ENCODE data around the gene HEMK1. TPM values are rescaled to one million over a fixed set of nuclear protein-coding genes. Genes with fewer than 3 reads are reported as not detected.

The HEMK1 gene
- total RNA-seq, 3 donors from 2014 or later (not counting 1 experiment from before 2014, with no cell fraction given), result 20.5 to 29.3 (median 28.2) TPM

- H3K9me3 Mint-ChIP-seq, result no peaks in the 10 kb centered on the region
- peaks cover 26 to 58% of the 10 kb centered on the region in 2 donors for H3K4me1 Mint-ChIP-seq
- intact Hi-C loops (cut with micrococcal nuclease), result no loop called here
- Histone ChIP-seq H3K4me1 (ENCODE audit: control insufficient read depth, insufficient read depth, low read length) (peaks cover 51% of the 10 kb centered on the region), H3K4me3 (ENCODE audit: low read length) (peak within 1 kb of the TSS; percentile 67), H3K36me3 (ENCODE audit: control insufficient read depth, insufficient read depth, low read length) (peaks cover 3% of the 10 kb centered on the region), H3K27me3 (ENCODE audit: control insufficient read depth, insufficient read depth, low read length) (no peaks in the 10 kb centered on the region), H3K9me3 (ENCODE audit: control insufficient read depth, insufficient read depth, low read length) (no peaks in the 10 kb centered on the region), H3K27ac (ENCODE audit: low read length) (peak within 1 kb of the TSS; percentile 59)
- DNase-seq (peak; percentile 93 to 96), ATAC-seq (peak; percentile 76 to 91 (median 84))
- 4% methylated on average over 53 of the region's 53 CpGs for WGBS (ENCODE audit: insufficient coverage)
- H3K27me3 Mint-ChIP-seq (ENCODE audit: low read depth in 2 of 2), result no peaks in the 10 kb centered on the region
- TF ChIP-seq CTCF (IDR thresholded peaks at IDR 0.05), result no peak
- peak within 1 kb of the TSS; percentile 96 for H3K4me3 Mint-ChIP-seq
- no peaks in the 10 kb centered on the region for H3K36me3 Mint-ChIP-seq
- peak within 1 kb of the TSS; percentile 95 to 96 for H3K27ac Mint-ChIP-seq
Observed at GRCh38 chr3:50567386-50568167, 1.7 kb upstream of the HEMK1 start, which contains the start of gene C3orf18. Gene C3orf18 (minus strand): TSS chr3:50567747. CDS start chr3:50565699, 2,048 bp downstream.

DNA sequence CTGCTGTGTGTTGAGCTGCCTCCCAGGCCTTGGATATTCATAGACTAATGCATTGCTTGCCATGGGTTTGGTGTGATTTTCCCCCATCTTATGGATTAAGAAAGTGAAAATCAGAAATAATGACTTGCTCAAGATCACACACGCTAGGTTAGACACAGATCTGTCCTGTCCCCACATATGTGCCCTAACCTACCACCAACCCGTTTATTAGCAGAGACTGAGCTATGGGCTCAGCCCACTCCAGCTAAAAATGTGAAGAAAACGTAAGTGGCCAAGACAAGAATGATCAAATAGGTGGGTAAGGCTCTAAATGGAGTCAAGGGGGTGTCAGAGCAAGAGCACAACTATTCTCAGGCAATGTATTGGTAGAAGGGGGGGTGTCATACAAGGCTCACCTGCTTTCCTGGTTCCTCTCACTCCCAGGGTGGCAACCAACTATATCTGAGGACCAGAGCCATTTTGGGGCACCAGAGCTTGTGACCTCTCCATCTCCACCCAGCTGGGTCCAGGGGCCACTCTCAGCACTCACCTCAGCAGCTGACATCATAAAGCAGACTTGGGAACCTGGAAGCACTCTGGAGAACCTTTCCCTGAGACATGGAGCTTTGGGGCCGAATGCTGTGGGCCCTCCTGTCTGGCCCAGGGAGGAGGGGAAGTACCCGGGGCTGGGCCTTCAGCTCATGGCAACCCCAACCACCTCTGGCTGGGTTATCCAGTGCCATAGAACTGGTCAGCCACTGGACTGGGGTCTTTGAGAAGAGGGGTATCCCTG lies 1.4 kb downstream of the HEMK1 start:
- Mint-ChIP-seq H3K4me3 (peak overlapping the region; percentile 96), H3K4me1 (peaks cover 55 to 83% of the 10 kb centered on the region in 2 donors), H3K27ac (peak overlapping the region; percentile 95 to 96), H3K36me3 (no peaks in the 10 kb centered on the region), H3K27me3 (ENCODE audit: low read depth in 2 of 2) (no peaks in the 10 kb centered on the region), H3K9me3 (no peaks in the 10 kb centered on the region)
- DNase-seq (no peak), ATAC-seq (no peak)
- Histone ChIP-seq H3K4me3 (ENCODE audit: low read length) (no peak overlapping the region), H3K36me3 (ENCODE audit: control insufficient read depth, insufficient read depth, low read length) (peaks cover 3% of the 10 kb centered on the region), H3K4me1 (ENCODE audit: control insufficient read depth, insufficient read depth, low read length) (peaks cover 82% of the 10 kb centered on the region), H3K9me3 (ENCODE audit: control insufficient read depth, insufficient read depth, low read length) (no peaks in the 10 kb centered on the region), H3K27ac (ENCODE audit: low read length) (peak overlapping the region; percentile 88), H3K27me3 (ENCODE audit: control insufficient read depth, insufficient read depth, low read length) (no peaks in the 10 kb centered on the region)
- intact Hi-C loops (cut with micrococcal nuclease), result loop anchor here (10.0 kb wide), 1 partner anchor 84 kb away; no protein-coding TSS in a partner anchor
- no peak for TF ChIP-seq CTCF (IDR thresholded peaks at IDR 0.05)
- WGBS (ENCODE audit: insufficient coverage), result 92% methylated on average over 5 of the region's 5 CpGs

DNA sequence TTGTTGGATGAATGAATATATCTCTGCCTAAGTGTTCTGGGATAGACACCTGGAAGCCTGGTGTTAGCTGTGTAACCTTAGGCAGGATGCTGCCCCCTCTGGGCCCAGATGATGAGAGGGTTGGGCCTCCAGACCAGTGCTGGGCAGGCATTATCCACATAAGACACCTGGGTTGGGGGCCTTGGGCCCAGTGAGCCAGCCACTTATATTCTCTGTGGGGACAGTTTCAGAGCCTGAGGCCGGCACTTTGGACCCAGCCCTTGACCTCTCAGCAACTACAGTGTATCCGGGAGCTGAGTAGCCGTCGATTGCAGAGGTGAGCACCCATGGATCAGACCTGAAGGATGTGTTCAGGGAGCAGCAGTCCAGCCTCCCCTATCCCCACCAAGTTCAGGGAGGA lies 2.2 kb downstream of the HEMK1 start:
- Histone ChIP-seq H3K36me3 (ENCODE audit: control insufficient read depth, insufficient read depth, low read length) (peaks cover 3% of the 10 kb centered on the region), H3K4me3 (ENCODE audit: low read length) (no peak overlapping the region), H3K4me1 (ENCODE audit: control insufficient read depth, insufficient read depth, low read length) (peaks cover 89% of the 10 kb centered on the region), H3K9me3 (ENCODE audit: control insufficient read depth, insufficient read depth, low read length) (no peaks in the 10 kb centered on the region), H3K27me3 (ENCODE audit: control insufficient read depth, insufficient read depth, low read length) (no peaks in the 10 kb centered on the region), H3K27ac (ENCODE audit: low read length) (no peak overlapping the region)
- Mint-ChIP-seq H3K9me3 (no peaks in the 10 kb centered on the region), H3K4me3 (no peak overlapping the region), H3K27ac (peak overlapping the region; percentile 88 to 95), H3K4me1 (peaks cover 55 to 87% of the 10 kb centered on the region in 2 donors), H3K36me3 (no peaks in the 10 kb centered on the region), H3K27me3 (ENCODE audit: low read depth in 2 of 2) (no peaks in the 10 kb centered on the region)
- ATAC-seq (no peak), DNase-seq (no peak)
- intact Hi-C loops (cut with micrococcal nuclease), result loop anchor here (10.0 kb wide), 1 partner anchor 83 kb away; no protein-coding TSS in a partner anchor
- 96% methylated on average over 4 of the region's 4 CpGs for WGBS (ENCODE audit: insufficient coverage)
- no peak for TF ChIP-seq CTCF (IDR thresholded peaks at IDR 0.05)

Data from natural killer cell (primary cell).